Neural cell (in vitro differentiated cells): ENCODE results near the gene DNM1L.

Experiments used
- CTCF ChIP-seq: fragments of 450-650 bp; IDR thresholded peaks from 2 replicates; pipeline ENCODE4 v1.5.1; 2014; ENCODE audit warnings: antibody characterized with exemption, mild to moderate bottlenecking, moderate library complexity; ENCODE audit not compliant: poor library complexity, severe bottlenecking
- EZH2 ChIP-seq: fragments of 200-600, 300-800 bp; shearing (Covaris generic), sonication (generic); IDR thresholded peaks from 2 replicates; pipeline ENCODE4 v1.6.1; 2014; ENCODE audit warnings: antibody characterized with exemption, low read length, borderline replicate concordance, mild to moderate bottlenecking; ENCODE audit not compliant: insufficient read depth, poor library complexity, severe bottlenecking
- MXI1 ChIP-seq: fragments of 450-650 bp; conservative IDR thresholded peaks from 2 replicates; pipeline ENCODE4 v1.6.1; 2014; ENCODE audit warnings: antibody characterized with exemption, mild to moderate bottlenecking; ENCODE audit not compliant: poor library complexity, severe bottlenecking
- POLR2AphosphoS5 ChIP-seq: IDR thresholded peaks from 2 replicates; pipeline ENCODE4 v1.6.1; 2012
- REST ChIP-seq: IDR thresholded peaks from 2 replicates; pipeline ENCODE4 v1.6.1; 2012; ENCODE audit warnings: borderline replicate concordance
- SMC3 ChIP-seq: fragments of 450-650 bp; conservative IDR thresholded peaks from 2 replicates; pipeline ENCODE4 v1.6.1; 2014; ENCODE audit warnings: antibody characterized with exemption, mild to moderate bottlenecking, moderate library complexity; ENCODE audit not compliant: poor library complexity

GRCh38 chr12:32644431-32644830 lies 34.7 kb upstream of the DNM1L start:
- no peak for TF ChIP-seq CTCF
- TF ChIP-seq SMC3: no peak
- TF ChIP-seq REST: no peak
- TF ChIP-seq POLR2AphosphoS5: no peak
- no peak for TF ChIP-seq EZH2
- TF ChIP-seq MXI1: no peak
